HG03520 (cell line): ENCODE data around the gene BBLN.
"Not testable (repeated sequence)": the region's sequence is repeated elsewhere in the genome, so short reads cannot be mapped to it uniquely, and the experiment has no call there.

Experiments
- ATAC-seq: cut with Tn5 transposase; IDR thresholded peaks from one replicate; pipeline ENCODE4 v1.9.1; 2021; ENCODE audit warnings: mild to moderate bottlenecking, moderate library complexity; ENCODE audit not compliant: unreplicated experiment

Gene BBLN, protein sequence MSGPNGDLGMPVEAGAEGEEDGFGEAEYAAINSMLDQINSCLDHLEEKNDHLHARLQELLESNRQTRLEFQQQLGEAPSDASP

DNA sequence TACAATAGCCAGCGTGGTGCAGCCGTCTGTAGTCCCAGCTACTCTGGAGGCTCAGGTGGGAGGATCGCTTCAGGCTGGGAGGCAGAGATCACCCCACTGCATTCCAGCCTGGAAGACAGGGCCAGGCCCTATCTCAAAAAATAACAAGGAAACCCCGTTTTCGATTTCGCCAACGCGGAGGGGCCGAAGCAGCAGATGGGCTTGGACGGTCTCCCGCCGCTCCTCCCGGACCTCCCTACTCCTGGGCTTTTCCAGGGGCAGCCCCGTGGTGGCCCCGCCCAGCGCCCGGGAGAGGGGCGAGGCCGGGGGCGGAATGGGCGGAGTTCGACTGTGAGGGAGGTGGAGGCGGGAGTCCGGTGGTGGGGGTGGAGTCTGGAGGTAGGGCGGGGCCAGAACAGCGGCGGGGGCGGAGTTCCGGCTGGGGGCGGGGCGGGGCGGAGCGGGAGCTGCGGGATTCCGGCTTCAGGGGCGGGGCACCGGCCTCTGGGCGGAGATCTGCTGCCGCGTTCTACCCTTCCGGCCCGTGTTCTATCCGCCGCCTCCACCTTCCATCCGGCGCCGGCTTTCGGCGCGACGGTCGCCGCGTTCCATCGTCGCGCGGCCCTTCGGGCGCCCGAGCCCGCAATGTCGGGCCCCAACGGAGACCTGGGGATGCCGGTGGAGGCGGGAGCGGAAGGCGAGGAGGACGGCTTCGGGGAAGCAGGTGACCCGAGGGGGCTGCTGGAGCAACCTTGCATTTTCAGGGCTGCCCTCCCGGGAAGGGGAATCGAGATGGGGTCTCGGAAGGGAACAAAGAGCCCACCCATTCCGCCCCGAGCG lies at the start of gene BBLN:
Gene BBLN, plus strand, starts transcription at position 482 of the 819 bp plus-strand sequence. Its CDS starts 143 bp downstream, at position 625.
- peak; percentile 67 for ATAC-seq

DNA sequence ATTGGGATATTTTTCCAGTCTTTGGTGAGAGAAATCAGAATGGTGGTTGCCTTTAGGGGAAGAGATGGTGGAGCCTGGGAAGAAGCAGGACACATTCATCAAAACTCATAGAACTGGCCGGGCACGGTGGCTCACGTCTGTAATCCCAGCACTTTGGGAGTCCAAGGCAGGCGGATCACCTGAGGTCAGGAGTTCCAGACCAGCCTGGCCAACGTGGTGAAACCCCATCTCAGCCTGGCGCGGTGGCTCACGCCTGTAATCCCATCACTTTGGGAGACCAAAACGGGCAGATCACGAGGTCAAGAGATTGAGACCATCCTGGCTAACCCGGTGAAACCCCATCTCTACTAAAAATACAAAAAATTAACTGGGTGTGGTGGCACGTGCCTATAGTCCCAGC lies 48.3 kb upstream of the BBLN start:
- ATAC-seq: not testable (repeated sequence)

DNA sequence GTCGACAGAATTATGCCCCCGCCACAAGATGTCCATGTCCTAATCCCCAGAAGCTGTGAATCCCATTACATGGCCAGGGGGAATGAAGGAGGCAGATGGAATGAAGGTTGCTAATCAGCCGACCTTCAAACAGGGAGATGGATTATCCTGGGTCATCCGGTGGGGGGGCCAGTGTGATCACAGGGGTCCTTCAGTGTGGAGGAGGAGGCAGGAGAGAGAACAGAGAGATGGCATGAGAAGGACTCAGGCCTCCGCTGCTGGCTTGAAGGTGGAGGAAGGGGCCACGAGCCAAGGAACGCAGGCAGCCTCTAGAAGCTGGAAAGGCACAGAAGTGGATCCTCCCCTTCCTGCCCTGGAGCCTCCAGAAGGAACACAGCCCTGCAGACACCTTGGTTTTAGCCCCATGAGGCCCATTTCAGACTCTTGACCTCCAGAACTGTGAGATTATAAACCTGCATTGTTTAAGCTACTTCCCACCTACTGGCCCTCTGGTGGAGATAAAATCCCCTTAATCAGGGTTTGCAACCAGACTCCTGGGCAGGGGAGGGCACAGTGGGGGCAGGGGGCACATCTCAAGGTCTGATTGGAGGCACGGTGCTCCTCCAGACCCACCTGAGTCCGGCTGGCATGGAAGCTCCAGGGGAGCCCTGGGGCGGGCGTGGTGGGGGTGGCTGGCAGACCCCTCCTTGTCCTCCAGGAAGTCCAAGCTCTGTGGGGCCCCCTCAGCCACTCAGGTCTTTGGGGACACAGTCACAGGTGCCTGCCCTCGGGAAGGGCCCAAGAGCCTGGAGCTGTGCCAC lies 46.3 kb upstream of the BBLN start:
- ATAC-seq: no peak

DNA sequence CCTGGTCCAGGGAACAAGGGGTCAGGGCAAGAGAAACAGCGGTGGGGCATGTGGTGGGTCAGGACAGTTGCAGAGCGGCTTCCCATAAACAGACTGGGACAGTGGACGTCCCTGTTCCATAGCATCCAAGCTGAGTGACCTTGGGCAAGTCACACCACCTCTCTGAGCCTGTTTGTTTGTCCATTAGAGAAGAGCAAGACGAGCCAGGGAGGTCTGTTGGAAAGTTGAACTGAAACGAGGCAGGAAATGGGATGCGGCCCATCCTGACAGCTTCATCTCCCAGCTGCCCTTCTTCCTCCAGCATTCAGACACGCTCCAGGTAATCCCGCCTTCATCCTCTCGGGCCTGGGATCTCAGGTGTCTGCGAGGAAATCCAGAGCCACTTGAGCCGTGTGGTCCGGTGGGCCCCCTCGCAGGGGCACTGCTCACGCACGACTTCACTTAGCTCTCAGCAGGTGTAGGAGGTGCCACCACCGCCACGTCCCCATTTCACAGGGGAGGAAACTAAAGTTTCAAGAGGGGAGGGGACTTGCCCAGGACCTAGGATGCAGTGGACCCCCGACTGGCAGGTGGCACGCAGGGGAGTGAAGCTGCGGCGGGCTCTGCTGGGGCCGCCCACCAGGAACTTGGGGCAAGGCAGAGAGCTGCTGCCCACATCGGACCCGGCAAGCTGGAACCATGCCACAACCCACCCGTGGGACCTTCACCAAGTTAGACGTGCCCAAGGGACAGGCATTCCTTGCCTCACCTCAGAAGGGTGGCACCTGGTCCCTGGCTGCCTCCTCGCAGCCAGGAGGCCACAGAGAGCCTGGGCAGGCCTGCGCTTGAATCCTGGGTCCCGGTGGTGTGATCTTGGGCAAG lies 45.5 kb upstream of the BBLN start:
- ATAC-seq: no peak

DNA sequence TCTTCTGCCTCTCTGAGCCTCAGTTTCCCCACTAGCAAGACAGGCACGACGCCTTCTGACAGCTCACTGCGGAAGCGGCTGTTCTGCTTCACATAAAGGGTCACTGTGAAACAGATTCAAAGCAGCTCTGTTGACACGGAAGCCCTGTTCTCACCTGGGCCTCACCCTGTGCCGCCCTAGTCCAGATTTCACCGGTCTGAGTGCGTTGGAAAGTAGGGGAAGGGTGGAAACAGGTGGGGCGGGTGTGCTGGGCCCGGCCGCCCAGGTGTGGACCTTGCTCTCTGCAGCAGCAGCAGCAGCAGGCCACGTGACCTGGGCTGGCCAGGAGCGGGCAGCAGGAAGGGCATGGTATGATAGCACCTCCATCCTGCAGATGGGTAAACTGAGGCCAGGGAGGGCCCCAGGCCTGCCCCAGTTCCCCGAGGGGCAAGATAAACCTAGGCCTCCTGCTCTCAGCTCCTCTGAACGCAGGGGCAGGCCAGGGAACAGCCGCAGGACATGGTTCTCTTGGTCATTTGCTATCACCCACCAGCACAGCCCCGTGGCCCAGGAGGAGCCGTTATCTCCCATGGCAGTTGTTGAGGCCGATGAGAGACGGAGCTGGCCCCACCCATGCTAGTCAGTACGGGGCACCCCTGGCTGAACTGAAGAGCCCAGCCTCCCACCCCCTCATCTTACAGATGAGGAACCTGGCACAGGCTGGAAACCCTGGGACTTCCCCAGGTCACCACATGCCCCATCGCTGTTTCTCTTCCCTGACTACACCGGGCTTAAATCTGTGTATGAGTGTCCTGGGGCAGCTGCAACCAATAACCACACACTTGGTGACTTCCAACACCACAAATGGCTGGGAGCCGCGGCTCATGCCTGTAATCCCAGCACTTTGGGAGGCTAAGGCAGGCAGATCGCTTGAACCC lies 44.6 kb upstream of the BBLN start:
- ATAC-seq: no peak

DNA sequence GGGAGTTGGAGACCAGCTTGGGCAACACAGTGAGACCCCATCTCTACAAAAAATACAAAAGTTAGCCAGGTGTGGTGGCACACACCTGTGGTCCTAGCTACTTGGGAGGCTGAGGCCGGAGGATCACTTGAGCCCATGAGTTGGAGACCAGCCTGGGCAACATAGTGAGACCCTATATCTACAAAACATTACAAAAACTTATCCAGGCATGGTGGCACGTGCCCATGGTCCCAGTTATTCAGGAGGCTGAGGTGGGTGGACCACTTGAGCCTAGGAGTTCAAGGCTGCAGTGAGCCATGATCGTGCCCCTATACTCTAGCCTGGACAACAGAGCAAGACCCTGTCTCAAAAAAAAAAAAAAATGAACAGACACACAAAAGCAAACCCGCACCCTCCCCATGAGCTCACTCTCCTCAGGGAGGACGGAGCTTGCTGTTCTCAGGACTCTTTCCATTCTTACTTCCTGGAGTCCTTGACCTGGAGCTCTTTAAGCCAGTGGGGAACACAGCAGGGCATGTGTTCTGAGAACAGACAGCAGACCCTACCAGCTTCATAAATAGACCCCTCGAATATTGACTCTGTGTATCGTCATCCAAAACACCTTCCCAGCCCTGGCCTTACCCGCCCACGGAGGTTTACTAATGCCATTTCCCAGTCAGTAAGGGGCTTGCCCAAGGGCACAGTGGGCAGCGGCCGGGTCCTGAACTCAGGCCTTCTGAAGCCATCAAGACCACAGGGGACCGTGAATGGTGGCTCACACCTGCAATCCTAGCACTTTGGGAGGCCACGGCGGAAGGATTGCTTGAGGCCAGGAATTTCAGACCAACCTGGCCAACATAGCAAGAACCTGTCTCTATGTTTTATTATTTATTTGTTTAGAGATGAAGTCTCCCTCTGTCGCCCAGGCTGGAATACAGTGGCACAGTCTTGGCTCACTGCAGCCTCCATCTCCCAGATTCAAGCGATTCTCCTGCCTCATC lies 43.7 kb upstream of the BBLN start:
- ATAC-seq: no peak

DNA sequence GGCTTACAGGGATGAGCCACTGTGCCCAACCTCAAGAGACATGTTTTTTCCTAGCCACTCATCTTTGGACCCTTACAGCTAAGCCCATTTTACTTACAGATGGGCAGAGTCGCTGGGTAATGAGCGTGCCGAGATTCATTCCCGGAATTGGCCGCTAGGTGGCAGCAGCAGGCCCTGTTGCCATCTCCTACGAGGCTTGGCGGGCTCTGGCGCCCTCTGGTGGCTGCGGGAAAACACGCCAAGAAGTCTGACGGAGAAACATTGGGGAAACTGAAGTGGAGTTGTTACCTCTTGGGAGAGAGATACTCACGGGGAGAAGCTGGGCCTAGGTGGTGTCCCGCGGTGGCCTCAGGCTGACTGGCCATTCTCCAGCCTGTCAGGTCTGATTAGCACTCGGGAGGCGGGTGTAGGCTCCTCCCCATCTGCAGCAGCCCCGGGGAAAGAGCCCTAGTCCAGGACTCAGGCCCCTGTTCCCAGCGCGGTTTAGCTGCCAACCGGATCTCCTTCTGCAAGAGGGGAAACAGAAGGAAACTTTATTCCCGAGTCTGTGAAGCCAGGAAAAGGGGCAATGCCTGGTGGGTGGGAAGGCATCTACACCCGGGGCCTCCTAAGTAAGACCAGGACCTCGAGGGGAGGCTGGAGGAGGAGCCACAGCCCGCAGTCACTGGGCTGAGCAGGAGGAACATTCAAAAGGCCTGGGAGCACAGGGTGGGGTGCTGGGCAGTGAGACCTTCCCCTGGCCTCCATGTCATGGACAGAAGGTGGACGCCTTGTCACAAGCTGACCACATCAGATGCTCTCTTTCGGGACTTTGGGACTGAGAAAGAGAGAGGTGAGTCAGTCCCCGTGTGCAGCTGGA lies 42.2 kb upstream of the BBLN start:
- ATAC-seq: peak; percentile 57

DNA sequence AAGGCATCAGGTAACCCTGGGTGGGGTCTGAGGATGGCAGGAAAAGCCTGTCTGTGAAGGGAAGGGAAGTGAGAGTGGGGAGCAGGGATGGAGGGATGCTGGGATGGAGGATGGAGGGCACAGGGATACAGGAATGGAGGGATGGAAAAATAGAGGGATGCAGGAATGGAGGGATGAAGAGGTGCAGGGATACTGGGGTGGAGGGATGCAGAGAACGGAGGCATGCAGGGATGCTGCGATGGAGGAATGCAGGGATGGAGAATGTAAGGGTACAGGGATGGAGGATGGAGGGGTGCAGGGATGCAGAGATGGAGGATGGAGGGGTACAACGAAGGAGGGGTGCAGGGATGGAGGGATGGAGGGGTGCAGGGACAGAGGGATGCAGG lies 41.6 kb upstream of the BBLN start:
- ATAC-seq: no peak

DNA sequence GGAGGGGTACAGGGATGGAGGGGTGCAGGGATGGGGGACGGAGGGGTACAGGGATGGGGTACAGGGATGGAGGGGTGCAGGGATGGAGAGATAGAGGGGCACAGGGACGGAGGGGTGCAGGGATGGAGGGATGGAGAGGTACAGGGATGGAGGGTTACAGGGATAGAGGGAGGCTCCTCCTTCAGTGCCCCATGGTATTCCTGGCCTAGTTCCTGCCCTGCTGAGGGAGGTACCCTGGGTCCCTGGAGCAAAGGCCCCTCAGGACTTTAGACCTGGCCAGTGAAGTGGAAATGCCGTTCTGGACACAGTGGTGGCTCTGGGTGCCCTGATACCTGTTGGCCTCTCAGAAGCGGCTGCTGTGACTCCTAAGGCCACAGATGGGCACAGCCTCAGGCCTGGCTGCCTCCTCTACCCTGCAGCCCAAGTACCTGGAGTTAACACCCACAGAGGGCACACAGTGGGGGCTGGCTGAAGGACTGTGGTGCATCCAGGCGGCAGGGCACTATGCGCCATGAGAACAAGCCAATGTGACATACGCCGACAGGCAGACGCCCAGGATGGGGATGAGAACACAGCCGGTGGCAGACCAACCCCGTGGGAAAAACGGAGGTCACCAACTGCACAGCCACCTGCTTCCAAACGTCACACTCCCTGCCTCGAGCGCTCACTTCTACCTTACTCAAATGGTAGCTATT lies 40.9 kb upstream of the BBLN start:
- no peak for ATAC-seq

DNA sequence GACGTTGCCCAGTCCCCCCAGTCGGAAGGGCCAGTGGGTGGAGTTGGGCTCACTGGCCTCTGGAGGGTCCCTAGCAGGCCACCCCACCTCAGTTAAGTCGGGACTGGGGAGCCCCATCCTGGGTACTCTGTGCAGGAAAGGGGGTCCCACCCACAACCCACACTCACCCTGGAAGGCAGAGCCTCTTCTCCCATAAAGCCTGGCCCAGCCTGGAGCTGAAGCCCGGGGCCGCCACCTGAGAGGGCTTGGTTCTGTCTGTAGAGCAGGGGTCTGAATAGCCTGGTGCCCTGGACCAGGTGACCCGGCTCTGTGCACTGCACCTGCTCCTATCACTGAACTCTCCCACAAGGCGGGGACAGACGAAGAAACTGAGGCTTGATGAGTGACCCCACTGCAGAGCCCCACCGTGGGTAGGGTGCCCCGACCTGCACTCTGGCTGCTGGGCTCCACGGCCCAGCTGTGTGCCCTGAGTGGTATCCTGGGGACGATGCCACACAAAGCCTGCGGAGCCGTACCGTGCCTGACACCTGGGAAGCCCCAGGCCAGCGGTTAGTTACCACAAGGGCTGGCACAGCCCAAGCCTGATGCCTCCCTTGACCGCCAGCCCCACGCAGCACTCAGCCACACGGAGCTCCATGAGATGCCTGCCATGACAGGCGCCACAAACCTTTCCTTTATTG lies 39.9 kb upstream of the BBLN start:
- ATAC-seq: no peak

DNA sequence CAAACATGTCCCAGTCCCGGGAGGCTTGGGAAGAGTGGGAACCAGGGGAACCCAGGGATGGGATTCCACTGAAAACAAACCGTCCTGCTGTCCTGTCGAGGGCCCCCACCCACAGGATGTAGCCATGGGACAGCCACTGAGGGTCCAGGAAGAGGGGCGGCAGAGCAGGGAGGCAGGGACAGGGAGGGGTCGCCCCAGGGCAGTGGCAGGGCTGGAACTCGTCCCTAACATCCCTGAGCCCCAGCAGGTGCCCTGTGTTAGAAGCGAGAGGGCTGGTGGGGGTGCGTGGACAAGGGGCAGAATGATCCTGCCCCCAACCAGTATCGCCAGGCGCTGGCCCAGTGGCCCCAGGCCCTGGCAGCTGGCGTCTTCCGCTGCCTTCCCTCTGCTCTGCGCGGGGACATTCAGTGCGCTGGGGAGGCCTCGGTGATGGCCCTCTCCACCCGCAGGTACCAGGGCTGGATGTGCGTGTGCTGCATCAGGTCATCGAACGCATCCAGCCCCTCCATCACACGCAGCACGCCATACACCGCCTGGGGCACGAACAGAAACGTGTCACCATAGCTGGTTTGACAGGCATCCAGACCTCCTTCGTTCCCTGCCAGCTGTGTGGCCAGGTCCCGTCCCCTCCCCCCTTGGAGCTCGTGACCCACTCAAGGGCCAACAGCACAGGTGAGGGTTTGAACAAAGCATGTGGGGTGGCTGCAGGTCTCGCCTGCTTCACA lies 39.2 kb upstream of the BBLN start:
- no peak for ATAC-seq

DNA sequence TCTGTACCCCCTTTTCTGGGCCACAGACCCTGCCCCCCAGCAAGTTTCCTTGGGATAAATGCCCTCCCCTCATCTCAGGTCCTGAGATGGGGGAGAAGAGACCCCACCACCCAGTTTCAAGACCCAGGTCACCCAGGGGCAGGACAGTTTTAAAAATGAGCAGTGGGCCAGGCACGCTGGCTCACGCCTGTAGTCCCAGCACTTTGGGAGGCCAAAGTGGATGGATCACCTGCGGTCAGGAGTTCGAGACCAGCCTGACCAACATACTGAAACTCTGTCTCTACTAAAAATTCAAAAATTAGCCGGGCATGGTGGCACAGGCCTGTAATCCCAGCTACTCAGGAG lies 38.6 kb upstream of the BBLN start:
- ATAC-seq: no peak

DNA sequence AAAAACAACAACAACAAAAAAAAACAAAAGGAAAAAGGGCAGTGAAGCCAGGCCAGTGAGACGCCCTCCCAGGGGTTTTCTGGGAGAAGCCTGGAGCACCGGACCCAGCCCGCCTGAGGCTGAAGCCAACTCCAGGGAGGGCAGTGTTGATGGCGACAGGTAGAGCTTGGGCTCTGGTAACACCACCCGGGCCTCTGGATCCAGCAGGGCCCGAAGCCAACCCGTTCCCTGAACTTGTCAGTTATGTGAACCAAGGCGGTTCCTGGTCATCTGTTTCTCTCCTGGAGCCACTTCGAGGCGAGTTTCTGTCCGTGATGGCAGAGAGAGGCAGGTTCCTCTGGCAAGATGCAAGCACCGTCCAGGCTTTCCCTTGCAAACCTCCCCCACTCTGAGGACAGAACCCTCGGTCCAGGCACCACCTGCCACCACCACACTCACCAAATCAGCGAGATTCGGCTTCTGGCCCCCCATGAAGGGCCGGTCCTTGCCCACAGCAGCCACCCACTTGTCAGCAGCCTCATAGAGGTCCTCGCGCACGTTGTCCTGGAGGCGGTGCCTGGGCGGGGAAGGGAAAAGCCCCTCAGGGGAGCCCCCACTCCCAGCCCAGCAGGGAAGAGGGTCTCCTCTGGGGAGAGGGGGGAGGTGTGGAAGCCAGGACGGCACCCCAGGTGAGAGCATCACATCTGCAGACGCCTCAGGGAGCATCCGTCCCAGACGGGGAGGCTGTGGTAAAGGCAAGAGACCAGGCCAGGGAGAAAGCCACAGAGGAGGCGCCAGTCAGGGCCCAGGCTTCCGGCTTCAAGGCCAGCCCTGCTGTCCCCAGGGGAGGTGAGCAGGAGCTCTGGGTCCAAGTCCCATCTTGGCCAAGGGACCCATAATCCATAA lies 37.9 kb upstream of the BBLN start:
- no peak for ATAC-seq

DNA sequence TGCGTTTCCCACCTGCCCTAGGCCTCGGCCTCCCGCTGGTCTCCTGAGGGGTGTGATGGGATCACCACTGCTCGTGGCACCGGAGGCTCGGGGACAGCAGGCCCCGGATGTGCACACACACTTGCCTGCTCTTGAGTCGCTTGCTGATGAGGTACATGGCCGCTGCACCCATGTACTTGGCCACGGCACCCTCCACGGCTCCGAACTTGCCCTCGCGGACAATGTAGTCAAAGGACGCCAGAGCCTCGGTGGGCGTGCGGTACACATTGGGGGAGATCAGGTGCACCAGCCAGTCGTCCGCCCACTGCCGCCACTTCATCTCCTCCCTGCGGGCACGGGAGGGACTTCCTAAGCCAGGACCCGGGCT lies 37.3 kb upstream of the BBLN start:
- ATAC-seq: no peak

DNA sequence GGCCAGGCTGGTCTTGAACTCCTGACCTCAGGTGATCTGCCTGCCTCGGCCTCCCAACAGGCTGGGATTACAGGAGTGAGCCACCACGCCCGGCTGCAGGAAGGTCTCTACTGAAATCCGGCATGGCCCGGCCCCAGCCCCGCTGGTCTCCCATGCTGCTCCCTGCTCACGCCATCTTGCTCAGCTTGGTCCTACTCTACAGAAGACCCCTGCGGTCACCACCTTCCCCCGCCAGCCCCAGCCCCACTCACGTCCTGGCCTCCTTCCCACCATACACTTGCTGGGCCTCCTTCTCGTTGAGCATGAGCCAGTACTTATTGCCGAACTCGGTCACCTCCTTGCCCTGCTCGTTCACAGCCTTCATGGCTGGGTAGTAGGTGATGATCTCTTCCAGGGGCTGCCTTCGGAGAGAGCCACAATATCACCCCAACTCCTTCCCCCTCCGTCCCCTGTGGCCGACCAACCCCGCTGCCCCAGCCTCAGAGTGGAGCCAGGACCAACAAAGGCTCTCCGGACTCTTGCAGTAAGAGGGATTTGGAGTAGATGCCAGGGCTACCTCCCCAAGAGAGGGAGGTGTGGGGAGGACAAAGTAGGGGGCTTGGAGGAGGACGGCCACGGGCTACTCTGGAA lies 36.5 kb upstream of the BBLN start:
- ATAC-seq: no peak
